GM18867 (cell line): ENCODE data around the gene POLE.
"Not testable (repeated sequence)": the region's sequence is repeated elsewhere in the genome, so short reads cannot be mapped to it uniquely, and the experiment has no call there.

Experiments
- ATAC-seq: cut with Tn5 transposase; IDR thresholded peaks from one replicate; pipeline ENCODE4 v1.9.1; 2021; ENCODE audit warnings: mild to moderate bottlenecking, moderate library complexity; ENCODE audit not compliant: unreplicated experiment

POLE gene

DNA sequence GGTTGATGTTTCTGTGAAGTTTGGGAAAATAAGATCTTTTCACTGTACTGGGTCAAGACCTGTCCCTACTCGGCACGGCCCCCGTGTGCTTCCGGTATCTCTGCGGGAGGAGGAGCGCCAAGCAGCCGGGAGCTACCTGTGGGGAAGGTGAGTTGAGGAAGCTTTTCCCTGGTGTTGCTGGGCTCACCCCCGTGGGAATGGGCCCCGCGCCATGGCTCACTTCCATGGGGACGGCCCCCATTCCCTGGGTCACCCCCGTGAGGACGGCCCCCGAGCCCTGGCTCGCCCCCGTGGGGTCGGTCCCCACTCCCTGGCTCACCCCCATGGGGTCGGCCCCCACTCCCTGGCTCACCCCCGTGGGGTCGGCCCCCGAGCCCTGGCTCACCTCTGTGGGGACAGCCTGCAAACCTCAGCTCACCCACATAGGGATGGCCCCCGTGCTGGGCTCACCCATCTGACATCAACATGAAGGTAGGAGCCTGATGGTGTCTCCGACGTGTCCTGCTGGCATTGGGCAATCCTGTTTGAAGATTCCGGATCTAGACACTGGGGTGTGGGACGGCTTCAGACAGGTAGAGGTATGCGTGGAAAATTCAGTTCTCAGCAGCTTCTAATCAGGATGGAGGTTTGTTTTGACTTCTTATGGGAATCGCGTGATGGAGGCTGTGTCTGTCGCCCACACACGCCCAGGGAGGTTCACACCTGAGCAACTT is 85.8 kb downstream of the POLE start:
- ATAC-seq = no peak

DNA sequence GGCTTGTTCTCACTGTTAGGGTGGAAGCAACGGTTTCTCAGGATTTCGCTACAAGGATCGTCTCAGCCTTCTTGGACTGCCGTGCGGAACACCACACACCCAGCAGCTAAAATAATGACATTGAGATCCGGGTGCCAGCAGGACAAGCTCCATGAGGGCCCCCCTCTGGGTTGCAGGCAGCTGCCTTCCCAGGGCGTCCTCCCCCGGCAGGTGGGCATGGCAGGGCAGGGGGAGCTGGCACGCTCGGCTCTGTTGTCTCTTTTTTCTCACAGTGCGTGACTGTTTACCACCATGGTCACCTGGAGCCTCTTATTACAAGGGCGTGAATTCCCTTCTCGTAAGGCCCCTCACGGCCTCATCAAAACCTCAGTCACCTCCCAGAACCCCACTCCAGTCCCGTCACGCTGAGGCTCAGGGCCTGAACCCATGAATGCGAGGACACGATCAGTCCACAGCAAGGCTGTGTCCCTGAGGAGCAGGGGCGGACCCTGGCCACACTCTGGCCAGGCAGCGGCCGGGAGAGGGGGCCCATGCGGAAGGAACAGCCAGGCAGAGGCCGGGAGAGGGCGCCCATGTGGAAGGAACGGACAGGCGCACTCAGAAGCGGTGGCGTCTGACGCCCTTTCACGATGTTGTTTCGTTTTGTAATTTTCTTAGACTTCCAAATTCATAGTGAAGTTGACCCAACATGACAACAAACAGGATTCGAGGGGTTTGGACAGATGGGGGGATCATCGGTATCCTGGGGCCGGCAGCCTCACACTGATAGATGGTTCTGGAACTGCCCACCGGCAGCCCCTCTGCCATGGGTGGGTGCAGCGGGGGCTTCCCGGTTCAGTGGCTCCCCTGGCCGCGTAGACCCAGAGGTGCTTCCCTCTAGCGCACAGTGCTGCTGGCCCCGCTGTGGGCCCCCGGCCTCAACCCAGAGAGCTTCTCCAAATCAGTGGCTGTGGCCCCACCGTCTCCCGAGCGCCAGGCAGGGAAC is 86.8 kb downstream of the POLE start:
- ATAC-seq = no peak

DNA sequence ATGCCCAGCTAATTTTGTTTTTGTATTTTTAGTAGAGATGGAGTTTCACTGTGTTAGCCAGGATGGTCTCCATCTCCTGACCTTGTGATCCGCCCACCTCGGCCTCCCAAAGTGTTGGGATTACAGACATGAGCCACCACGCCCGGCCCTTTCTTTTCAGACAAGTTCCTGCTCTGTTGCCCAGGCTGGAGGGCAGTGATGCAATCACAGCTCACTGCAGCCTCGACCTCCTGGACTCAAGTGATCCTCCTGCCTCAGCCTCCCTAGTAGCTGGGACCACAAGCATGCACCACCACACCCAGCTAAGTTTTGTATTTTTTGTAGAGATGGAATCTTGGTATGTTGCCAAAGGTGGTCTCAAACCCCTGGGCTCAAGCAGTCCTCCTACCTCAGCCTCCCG is 87.6 kb downstream of the POLE start:
- not testable (repeated sequence) for ATAC-seq

DNA sequence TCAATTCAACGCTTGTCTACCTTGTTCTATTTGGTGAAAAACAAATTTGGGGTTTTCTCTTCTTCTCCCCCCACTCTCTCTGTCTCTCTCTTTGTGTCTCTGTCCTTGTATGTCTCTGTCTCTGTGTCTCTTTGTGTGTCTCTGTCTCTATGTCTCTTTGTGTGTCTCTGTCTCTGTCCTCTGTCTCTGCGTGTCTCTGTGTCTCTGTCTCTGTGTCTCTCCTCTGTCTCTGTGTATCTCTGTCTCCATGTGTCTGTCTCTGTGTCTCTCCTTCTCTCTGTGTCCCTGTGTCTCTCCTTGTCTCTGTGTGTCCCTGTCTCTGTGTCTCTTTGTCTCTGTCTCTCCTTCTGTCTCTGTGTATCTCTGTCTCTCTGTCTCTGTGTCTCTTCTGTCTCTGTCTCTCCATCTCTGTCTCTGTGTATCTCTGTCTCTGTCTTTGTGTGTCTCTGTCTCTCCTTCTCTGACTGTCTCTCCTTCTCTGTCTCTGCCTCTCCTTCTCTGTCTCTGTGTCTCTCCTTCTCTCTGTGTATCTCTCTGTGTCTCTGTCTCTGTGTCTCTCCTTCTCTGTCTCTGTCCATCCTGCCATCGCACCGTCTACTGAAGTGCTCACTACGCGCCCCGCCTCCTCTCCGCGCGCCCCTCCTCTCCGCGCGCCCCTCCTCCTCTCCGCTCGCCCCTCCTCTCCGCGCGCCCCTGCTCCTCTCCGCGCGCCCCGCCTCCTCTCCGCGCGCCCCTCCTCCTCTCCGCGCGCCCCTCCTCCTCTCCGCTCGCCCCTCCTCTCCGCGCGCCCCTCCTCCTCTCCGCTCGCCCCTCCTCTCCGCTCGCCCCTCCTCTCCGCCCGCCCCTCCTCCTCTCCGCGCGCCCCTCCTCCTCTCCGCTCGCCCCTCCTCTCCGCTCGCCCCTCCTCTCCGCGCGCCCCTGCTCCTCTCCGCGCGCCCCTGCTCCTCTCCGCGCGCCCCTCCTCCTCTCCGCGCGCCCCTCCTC is 89.5 kb downstream of the POLE start:
- no peak for ATAC-seq

DNA sequence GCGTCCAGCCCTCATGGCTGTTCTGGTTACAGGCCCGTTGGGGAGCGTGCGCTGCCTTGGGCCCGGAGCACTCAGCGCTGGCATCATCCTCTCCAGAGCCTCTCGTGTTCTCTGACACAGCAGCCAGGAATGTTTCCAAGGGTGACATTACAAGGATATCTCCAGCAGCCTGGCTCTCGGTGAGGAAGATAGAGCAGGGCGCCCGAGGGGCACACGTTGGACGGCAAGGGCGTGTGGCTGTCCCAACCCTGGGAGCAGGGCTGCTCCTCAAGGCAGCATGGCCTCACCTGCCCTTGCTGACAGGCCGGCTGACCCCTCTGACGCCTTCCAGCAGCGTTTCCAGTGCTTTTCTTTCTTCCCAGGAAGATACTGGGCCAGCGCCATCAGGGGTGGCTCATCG is 91.1 kb downstream of the POLE start:
- ATAC-seq = no peak

DNA sequence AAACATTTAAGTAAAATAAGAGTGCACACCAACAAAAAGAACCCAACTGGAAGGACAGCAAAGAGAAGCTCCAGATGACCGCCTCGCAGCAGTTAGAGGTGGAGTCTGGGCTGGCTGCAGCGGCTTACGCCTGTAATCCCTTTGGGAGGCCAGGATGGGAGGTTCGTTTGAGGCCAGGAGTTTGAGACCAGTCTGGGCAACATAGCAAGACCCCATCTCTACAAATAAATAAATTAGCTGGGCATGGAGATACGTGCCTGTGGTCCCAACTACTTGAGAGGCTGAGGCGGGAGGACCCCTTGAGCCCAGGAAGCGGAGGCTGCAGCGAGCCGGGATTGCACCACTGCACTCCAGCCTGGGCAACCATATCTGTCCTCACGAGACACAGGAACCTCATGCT is 92.0 kb downstream of the POLE start:
- no peak for ATAC-seq

DNA sequence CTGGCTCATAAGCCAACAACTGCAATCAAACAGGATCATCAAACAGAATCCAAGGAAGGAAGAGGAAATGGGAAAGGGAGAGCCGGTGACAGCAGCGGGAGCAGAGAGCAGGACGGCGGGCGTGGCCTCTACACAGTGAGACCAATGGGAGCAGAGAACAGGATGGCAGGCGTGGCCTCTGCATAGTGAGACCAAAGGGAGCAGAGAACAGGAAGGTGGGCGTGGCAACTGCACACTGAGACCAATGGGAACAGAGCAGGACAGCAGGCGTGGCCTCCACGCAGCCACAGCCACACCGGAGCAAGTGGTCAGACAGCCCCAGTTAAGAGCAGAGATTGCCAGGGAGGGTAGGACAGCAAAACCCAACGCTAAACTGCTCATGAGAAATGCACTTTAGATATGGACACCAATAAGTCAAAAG is 93.2 kb downstream of the POLE start:
- ATAC-seq = peak; percentile 95

DNA sequence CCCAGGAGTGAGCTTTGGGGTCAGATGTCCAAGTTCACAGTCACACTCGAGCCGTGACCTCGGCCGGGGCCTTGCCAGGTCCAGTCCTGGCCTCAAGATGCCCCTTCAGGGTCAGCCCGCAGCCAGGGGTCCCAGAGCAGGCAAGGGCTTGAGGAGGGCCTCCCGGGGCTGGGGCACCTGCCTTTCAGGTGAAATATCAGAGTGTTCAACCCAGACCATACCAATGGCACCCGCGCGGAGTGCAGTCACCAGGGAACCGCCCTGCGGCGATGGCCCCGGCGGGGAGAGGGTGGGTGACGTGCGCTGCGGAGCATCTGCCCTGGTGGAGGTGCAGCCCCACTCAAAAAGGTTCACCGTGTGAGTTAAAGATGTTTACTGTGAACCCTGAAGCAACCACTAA is 93.6 kb downstream of the POLE start:
- no peak for ATAC-seq

DNA sequence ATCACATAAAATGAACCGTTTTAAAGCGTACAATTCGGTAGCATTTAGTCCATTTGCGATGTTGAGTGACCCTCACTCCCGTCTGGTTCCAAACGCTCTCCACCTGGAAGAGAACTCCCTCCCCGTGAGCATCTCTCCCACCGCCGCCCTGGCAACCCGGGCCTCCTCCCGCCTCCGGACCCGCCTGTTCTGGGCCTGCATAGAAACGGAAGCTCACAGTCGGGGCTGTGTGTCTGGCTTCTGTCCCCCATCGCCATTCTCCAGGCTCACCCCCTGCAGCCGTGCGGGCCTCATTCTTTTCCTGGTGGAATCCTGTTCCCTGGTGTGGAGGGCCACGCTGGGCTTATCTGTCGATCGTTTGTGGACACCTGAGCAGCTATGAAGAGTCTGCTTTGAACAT is 94.1 kb downstream of the POLE start:
- ATAC-seq = no peak

DNA sequence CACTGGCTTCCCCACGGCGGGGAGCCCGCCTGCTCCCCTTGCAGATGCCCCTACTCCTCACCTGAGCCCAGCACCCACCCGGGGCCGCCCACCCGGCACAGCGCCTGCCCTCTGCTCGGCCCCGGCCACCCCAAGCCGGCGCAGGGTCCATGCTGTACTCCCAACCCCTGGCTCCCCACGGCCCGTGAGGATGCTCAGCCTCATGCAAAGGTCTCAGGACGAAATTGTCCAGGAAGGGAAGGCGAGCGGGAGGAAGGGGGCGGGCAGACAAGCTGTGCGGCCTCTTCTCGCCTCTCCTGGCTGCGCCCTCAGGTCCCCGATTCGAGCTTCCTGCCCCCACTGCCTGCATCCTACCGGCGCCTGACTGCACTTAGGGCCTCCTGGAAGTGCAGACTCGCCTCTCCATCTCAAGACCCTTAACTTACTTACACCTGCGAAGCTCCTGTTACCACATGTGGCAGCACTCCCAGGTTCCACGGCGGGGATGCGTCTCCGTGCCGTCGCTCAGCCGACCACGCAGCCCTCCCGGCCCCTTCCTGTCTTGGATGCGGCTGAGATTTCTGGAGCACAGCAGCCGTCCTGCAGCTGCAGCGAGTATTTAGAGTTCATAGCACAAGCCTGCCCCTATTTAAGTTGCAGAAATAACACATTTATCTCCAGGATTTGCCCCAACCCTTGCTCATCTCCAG is 94.7 kb downstream of the POLE start:
- ATAC-seq = no peak

DNA sequence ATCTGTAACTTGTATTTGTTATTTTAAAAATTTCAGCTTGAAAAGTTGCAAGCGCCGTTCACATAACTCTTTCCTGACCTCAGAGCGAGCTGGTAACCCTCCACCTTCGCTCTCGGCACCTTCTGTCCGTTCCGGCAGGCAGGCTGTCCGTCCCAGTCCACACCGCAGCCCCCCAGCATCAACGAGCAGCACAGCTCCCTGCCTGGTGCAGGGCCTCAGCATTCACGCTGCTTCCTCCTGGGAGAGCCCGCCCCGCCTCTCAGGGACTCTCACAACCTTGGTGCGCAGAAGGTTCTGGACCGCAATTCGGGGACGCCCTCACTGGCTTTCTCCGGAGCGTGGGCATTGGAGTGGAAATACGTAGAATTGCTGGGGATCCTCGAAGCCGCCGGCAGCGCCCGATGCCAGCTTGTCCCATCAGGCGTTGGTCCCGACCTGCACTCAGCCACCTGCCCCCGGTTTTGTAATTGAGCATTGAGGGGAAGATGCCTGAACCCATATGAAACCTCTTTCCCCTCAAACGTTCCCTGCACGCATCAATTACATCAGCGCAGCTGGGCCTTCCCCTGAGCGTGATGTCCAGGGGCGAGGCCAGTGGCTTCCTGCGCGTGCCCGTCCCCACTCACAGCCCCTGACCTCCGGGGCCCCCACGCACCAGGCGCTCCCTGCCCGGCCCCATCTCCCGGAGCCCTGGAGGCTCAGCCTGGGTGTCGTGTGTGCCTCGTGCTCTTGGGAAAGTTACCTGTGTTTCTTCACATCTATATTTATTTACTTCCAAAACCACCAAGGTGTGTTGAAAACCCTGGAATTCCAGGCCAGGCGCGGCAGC is 95.8 kb downstream of the POLE start:
- no peak for ATAC-seq

DNA sequence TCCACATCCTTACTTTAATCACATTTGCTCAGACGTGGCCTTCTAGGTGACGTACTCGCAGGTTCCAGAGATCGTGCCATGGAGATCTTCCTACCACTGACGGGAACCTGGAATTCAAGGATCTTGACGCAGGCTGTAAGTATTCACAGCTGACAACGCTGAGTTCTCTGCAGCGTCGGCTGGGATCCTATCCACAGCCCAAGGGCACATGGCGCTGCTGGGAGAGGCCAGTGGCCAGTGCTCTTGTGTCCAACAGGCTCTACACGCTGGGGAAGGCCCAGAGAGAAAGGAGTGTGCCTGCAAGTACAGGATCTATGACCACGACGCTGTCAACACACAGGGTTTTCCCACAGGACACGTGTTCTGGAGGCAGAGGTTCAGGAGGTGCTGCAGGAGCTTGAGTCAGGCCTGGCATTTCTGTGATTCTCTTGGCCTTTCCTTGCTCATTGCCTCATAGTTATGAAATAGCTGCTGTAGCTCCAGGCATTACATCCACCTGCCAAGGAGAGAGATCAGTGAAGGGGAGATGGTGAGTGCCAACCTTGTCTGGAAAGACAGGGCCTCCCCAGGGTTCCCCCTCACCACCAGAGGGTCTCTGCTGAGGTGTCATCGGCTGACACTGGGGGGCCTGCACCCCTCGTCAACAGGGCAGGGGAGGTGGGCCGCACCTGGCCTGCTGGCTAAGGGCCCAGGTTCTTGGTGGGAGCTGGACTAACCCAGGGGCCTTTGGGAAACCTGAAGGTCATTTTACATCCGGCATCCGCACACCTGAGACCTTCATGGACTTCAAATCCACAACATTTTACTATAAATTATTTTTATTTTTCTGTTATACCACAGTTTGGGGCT is 98.1 kb downstream of the POLE start:
- ATAC-seq = no peak

DNA sequence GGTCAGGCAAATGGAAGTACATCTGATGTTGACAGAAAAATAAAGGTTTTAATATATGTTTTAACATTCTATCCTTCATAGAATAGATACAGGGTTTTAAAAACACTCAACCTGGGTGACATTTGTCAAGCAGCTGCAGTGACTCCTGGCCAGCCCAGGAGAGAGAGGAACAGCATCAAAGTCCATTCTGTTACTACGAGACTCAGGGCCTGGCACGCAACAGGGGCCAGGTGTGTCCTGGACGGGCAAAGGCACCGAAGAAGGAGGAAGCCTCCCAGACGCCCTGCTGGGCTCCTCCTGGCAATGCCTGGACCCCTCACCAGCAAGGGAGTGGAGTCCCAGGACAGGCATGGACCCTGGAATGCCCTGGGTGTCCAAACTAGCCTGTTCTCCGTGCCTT is 98.8 kb downstream of the POLE start:
- no peak for ATAC-seq

DNA sequence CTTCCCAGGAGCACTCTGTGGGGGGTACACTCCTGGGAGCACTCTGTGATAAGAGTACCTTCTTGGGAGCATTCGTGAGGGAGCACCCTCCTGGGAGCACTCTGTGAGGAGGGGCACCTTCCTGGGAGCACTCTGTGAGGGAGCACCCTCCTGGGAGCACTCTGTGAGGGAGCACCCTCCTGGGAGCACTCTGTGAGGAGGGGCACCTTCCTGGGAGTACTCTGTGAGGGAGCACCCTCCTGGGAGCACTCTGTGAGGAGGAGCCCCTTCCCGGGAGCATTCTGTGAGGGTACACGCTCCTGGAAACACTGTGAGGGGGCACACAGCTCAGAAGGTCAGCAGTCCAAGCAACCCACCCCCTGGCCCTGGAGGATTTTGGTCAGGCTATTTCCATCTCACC is 99.4 kb downstream of the POLE start:
- no peak for ATAC-seq

DNA sequence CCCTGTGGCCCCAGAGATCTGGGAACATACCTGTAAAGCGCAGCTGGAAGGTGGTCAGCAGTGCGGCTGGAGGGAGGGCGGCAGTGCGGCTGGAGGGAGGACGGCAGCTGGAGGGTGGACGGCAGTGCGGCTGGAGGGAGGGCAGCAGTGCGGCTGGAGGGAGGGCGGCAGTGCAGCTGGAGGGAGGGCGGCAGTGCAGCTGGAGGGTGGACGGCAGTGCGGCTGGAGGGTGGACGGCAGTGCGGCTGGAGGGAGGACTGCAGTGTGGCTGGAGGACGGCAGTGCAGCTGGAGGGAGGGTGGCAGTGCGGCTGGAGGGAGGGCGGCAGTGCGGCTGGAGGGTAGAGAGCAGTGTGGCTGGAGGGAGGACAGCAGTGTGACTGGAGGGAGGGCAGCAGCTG is 100.2 kb downstream of the POLE start:
- no peak for ATAC-seq

DNA sequence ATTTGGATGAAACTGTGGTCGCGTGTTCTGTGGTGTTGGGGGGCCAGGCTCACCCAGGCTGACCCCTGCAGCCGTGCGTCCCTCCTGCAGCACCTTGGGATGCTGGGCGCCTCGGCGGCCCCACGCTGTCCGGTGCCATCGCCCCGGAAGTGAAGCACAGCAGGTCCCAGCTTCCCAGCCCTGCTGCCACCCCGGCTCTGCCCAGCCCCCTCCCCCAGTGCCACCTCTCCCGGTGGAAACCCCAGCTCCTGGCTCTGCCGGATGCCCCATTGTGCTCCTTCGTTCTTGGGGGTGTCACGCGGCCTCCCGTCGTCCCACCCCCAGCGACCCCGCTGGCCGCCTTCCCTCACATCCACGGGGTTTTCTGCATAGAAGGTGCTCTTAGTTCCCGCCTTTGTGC is 102.0 kb downstream of the POLE start:
- ATAC-seq = no peak

DNA sequence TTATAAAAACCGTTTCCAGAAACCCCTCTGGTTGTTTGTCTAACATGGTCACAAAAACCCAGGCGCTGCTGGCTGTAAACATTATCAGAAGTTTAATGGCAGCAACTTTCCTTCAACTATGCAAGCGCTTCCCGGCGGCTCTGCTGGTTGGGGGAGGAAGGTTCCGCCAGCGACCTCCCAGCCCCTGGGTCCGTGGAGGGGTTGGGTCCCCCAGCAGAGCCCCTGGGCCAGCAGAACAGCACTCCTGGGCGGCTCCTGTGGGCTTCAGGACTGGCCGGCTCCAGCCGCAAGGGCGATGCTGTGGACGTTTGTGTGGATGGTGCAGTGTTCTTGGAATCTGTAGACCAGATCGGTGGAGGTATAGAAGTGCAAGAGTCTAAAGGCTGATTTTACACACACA is 102.7 kb downstream of the POLE start:
- no peak for ATAC-seq

DNA sequence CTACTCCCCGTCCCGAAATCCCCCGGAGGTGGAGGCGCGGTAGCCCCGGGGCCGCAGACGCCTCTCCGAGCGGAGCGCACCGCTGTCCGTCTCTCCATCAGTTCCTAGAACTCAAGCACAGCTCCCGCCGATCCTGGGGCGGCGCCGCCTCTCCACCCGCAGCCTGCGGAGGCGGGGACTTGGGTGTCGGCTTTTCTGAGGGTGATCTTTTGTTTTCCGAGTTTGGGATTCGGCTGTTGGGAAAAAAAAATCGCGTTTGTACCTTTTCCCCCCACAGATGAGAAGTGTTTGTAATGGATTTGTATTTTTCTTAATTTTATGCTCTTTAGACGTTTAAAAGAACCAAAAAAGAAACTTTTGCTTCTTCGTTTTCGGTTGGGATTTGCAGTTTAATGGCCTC is 103.4 kb downstream of the POLE start:
- no peak for ATAC-seq

DNA sequence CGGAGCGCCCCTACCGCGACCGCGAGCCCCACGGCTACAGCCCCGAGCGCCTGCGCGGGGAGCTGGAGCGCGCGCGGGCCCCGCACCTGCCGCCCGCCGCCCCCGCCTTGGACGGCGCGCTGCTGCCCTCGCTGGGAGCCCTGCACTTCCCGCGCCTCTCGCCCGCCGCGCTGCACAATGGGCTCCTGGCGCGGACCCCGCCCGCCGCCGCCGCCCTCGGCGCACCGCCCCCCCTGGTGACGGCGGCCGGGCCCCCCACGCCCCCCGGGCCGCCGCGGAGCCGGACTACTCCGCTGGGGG is 103.8 kb downstream of the POLE start:
- ATAC-seq = no peak
